ENCODE results near the gene TNS1.

Gene TNS1

DNA sequence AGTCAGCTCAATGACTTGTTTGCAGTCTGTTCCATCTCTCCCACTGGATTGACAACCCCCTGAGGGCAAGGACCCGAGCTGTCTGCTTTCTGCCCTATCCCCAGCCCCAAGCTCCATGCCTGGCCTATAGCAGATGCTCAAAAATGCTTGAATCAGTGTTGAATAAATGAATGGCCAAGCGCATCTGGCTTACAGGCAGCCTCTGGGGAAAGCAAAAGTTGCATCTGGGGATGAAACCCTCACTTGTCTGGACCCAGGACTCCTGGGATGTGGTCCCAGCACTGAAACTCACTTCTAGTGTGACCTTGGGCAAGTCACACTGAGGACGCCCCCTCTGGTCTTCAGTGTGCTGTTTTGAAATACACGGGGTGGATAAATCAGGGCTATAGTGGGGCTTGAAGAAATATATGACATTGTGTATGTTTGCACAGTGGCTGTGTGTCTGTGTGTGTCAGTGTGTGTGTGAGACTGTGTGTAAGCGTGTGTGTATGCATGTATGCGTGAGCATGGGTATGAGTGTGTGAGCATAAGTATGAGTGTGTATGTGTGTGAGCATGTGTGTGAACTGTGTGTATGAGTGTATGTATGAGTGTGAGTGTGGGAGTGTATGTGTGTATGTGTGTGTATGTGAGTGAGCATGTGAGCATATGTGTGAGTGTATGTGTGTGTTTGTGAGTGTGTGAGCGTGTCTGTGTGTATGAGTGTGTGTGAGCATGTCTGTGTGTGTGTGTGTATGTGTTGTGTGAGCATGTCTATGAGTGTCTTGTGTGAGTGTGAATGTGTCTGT is 27.8 kb upstream of the TNS1 start:
- H3K27me3 ChIP-seq (ENCODE audit: insufficient read depth, poor library complexity, severe bottlenecking), result no peaks in the 10 kb centered on the region
- peaks cover 18% of the 10 kb centered on the region for H3K4me1 ChIP-seq (ENCODE audit: insufficient read depth, poor library complexity, severe bottlenecking)
- no peak overlapping the region for H3K4me3 ChIP-seq (ENCODE audit: severe bottlenecking)
- ATAC-seq (ENCODE audit: low read depth) (no peak), DNase-seq (ENCODE audit: low spot score) (no peak)
- TF ChIP-seq, protein P1, sequence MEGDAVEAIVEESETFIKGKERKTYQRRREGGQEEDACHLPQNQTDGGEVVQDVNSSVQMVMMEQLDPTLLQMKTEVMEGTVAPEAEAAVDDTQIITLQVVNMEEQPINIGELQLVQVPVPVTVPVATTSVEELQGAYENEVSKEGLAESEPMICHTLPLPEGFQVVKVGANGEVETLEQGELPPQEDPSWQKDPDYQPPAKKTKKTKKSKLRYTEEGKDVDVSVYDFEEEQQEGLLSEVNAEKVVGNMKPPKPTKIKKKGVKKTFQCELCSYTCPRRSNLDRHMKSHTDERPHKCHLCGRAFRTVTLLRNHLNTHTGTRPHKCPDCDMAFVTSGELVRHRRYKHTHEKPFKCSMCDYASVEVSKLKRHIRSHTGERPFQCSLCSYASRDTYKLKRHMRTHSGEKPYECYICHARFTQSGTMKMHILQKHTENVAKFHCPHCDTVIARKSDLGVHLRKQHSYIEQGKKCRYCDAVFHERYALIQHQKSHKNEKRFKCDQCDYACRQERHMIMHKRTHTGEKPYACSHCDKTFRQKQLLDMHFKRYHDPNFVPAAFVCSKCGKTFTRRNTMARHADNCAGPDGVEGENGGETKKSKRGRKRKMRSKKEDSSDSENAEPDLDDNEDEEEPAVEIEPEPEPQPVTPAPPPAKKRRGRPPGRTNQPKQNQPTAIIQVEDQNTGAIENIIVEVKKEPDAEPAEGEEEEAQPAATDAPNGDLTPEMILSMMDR (IDR thresholded peaks at IDR 0.05; ENCODE audit: poor library complexity, severe bottlenecking), result no peak
- H3K36me3 ChIP-seq (ENCODE audit: low read depth), result no peaks in the 10 kb centered on the region
- H3K27ac ChIP-seq (ENCODE audit: poor library complexity, severe bottlenecking), result no peak overlapping the region
- no peaks in the 10 kb centered on the region for H3K9me3 ChIP-seq (ENCODE audit: severe bottlenecking)

DNA sequence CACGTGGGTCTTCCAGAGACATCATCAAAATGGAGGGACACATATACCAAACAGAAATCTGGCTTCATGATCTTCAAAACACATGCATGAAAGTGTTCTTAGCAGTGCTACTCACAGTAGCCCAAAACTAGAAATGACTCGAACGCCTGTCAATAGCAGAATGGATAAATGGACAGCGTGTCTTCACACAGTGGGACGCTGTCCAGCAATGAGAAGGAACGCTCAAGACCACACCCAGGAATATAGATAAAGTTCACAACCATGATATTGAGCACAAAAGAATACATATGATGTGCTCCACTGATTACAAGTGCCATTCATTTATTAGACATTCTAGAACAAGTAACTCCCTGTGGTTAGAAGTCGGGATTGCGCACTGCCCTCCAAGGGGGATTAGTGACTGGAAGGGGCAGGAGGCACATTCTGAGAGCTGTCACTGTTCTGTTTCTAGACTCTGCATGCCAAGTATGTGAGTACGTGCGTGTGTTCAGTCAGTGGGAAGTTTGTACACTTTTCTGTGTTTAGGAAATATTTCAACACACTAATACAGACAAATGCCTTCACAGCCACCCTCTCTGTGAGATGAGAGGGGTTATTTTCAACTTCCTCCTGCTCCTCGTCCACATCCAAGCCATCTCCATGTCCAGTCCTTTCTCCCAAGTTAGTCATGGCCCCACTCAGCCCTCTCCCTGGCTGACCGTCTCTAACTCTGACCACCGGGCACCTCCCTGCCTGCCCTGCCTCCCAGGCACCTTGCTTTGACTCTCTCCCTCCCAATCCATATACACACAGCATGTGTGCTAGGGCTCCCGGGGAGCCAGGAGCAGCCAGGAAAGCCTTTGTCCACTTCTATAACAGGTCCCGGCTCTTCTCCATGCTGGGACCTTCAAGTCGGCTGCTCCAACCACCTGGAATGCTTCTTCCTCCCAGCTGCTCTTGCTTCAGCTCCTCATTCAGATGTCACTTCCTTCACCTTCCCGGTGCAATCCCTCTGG is 26.9 kb upstream of the TNS1 start:
- H3K9me3 ChIP-seq (ENCODE audit: severe bottlenecking), result no peaks in the 10 kb centered on the region
- H3K4me1 ChIP-seq (ENCODE audit: insufficient read depth, poor library complexity, severe bottlenecking), result peaks cover 18% of the 10 kb centered on the region
- ATAC-seq (ENCODE audit: low read depth), result no peak
- DNase-seq (ENCODE audit: low spot score), result no peak
- no peaks in the 10 kb centered on the region for H3K36me3 ChIP-seq (ENCODE audit: low read depth)
- TF ChIP-seq, protein P1 (IDR thresholded peaks at IDR 0.05; ENCODE audit: poor library complexity, severe bottlenecking), result no peak
- no peak overlapping the region for H3K4me3 ChIP-seq (ENCODE audit: severe bottlenecking)
- no peak overlapping the region for H3K27ac ChIP-seq (ENCODE audit: poor library complexity, severe bottlenecking)
- H3K27me3 ChIP-seq (ENCODE audit: insufficient read depth, poor library complexity, severe bottlenecking), result no peaks in the 10 kb centered on the region

DNA sequence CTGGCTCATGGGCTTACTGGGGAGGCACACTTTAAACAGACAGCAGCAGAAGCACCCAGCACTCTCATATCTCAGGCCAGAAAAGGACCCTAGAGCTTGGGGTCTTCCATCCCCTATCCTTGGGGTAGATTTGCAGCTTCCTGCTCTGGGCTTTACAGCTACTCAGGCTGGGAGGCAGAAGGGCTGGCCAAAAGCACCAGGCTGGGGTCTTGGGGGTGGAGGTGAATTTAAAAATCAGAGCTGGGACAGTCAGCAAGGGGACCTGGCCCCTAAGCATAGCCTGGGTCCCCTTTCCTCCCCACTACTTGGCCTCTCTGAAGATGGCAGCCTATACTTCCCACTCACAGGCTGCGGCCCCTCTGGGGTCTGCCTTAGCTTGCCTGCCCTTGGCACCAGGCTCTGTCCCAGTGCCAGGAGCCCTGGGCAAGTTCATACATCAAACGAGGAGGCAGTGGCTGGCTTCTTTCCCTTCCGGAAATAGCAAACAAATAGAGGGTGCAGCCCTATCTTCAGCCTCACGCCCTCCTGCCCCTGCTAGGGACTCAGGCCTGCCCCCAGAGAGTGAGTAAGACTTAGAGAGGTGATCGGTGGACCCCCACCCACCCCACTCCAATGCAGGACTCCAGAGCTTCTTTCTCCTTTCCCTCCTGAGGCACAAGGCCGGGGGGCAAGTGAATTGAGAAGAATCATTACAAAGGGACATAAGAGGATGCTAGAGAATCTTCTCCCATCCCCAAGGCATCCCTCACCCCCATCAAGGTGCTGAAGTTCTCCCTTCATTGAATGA is 26.0 kb upstream of the TNS1 start:
- no peak for ATAC-seq (ENCODE audit: low read depth)
- Histone ChIP-seq H3K9me3 (ENCODE audit: severe bottlenecking) (no peaks in the 10 kb centered on the region), H3K4me1 (ENCODE audit: insufficient read depth, poor library complexity, severe bottlenecking) (peaks cover 18% of the 10 kb centered on the region), H3K36me3 (ENCODE audit: low read depth) (no peaks in the 10 kb centered on the region), H3K27ac (ENCODE audit: poor library complexity, severe bottlenecking) (no peak overlapping the region), H3K4me3 (ENCODE audit: severe bottlenecking) (no peak overlapping the region), H3K27me3 (ENCODE audit: insufficient read depth, poor library complexity, severe bottlenecking) (no peaks in the 10 kb centered on the region)
- TF ChIP-seq, protein P1 (IDR thresholded peaks at IDR 0.05; ENCODE audit: poor library complexity, severe bottlenecking), result no peak
- no peak for DNase-seq (ENCODE audit: low spot score)

DNA sequence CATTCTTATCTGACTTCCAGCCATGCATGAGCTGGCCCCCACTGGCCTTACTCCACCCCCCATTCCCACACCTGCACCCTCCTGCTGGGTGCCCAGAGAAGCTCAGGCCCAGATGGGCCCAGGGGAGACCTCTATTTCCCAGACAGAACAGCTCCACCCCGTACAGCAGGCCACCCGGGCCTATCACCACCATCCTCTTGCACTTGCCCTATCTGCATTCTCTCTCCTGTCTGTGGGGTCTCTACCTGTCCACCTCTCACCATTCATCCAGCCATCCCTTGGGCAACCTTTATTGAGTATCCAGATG is 25.3 kb upstream of the TNS1 start:
- ATAC-seq (ENCODE audit: low read depth) (no peak), DNase-seq (ENCODE audit: low spot score) (no peak)
- Histone ChIP-seq H3K4me1 (ENCODE audit: insufficient read depth, poor library complexity, severe bottlenecking) (peaks cover 18% of the 10 kb centered on the region), H3K9me3 (ENCODE audit: severe bottlenecking) (no peaks in the 10 kb centered on the region), H3K4me3 (ENCODE audit: severe bottlenecking) (no peak overlapping the region), H3K36me3 (ENCODE audit: low read depth) (no peaks in the 10 kb centered on the region), H3K27me3 (ENCODE audit: insufficient read depth, poor library complexity, severe bottlenecking) (no peaks in the 10 kb centered on the region), H3K27ac (ENCODE audit: poor library complexity, severe bottlenecking) (no peak overlapping the region)
- TF ChIP-seq, protein P1 (IDR thresholded peaks at IDR 0.05; ENCODE audit: poor library complexity, severe bottlenecking), result no peak

All from RWPE2 (cell line).